Measurements from ENCODE around the gene PLEKHH2. TPM values are rescaled to one million over a fixed set of nuclear protein-coding genes. Genes with fewer than 3 reads are reported as not detected.

Gene PLEKHH2
- total RNA-seq, 1 donor from 2014 or later: 1.8 TPM

DNA sequence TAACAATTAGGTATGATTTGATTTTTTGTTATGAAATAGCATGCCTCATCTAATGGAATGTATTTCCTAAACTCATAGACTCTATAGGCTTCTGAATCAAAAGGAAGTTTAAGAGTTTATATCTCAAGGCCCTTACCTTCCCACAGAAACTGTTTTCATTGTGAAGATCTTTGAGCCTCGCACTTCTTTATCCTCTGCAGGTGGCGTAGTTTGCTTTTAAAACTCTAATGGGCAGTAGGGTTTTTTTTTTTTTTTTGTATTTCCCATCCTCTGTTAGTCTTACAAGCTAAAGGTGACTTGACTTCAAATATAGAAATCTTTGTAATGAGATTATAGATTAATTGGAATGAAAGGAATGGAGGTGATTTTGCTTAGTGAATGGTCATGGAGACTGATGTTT is 165.1 kb downstream of the PLEKHH2 start:
- H3K36me3 ChIP-seq (ENCODE audit: control insufficient read depth, insufficient read depth, low read length): no peaks in the 10 kb centered on the region
- TF ChIP-seq, protein P1, sequence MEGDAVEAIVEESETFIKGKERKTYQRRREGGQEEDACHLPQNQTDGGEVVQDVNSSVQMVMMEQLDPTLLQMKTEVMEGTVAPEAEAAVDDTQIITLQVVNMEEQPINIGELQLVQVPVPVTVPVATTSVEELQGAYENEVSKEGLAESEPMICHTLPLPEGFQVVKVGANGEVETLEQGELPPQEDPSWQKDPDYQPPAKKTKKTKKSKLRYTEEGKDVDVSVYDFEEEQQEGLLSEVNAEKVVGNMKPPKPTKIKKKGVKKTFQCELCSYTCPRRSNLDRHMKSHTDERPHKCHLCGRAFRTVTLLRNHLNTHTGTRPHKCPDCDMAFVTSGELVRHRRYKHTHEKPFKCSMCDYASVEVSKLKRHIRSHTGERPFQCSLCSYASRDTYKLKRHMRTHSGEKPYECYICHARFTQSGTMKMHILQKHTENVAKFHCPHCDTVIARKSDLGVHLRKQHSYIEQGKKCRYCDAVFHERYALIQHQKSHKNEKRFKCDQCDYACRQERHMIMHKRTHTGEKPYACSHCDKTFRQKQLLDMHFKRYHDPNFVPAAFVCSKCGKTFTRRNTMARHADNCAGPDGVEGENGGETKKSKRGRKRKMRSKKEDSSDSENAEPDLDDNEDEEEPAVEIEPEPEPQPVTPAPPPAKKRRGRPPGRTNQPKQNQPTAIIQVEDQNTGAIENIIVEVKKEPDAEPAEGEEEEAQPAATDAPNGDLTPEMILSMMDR (IDR thresholded peaks at IDR 0.05; ENCODE audit: insufficient read depth, low read length, severe bottlenecking): no peak
- H3K4me3 ChIP-seq (ENCODE audit: low read depth, low read length): no peak overlapping the region
- FAIRE-seq: no peak
- no peaks in the 10 kb centered on the region for H3K27me3 ChIP-seq (ENCODE audit: control insufficient read depth, insufficient read depth, low read length)
- DNase-seq (ENCODE audit: low read depth): peak; percentile 13

DNA sequence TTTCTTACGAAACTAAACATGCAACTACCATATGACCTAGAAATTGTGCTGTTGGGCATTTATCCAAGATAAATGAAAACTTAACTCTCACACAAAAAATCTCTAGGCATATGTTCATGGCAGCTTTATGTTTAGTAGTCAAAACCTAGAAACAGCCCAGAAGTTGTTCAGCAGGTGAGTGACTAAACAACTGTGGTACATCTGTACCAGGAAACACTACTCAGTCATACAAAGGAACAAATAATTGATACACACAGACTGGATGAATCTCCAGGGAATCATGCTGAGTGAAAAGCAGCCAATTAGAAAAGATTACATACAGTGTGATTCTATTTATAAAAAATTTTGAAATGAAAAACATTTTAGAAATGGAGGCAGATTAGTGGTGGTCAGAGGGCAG is 166.1 kb downstream of the PLEKHH2 start:
- no peak for FAIRE-seq
- no peaks in the 10 kb centered on the region for H3K27me3 ChIP-seq (ENCODE audit: control insufficient read depth, insufficient read depth, low read length)
- no peaks in the 10 kb centered on the region for H3K36me3 ChIP-seq (ENCODE audit: control insufficient read depth, insufficient read depth, low read length)
- DNase-seq (ENCODE audit: low read depth): peak; percentile 29
- H3K4me3 ChIP-seq (ENCODE audit: low read depth, low read length): no peak overlapping the region
- TF ChIP-seq, protein P1 (IDR thresholded peaks at IDR 0.05; ENCODE audit: insufficient read depth, low read length, severe bottlenecking): no peak

DNA sequence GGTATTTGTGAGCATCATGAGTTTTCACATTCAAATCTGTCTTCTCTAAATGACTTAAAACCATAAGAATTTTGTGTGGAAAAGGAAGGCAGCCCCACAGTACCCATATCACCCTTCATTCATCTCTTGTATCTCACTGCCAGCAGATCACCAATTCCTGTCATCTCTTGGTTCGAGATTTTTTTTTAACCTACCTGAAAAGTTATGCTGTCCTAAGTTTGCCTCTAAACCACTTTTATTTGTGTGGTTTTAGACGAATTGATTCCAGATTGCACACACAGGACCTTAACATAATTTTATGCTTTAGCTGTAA is 169.6 kb downstream of the PLEKHH2 start:
- TF ChIP-seq, protein P1 (IDR thresholded peaks at IDR 0.05; ENCODE audit: insufficient read depth, low read length, severe bottlenecking): no peak
- H3K36me3 ChIP-seq (ENCODE audit: control insufficient read depth, insufficient read depth, low read length): no peaks in the 10 kb centered on the region
- no peaks in the 10 kb centered on the region for H3K27me3 ChIP-seq (ENCODE audit: control insufficient read depth, insufficient read depth, low read length)
- no peak for DNase-seq (ENCODE audit: low read depth)
- FAIRE-seq: no peak
- H3K4me3 ChIP-seq (ENCODE audit: low read depth, low read length): no peak overlapping the region

DNA sequence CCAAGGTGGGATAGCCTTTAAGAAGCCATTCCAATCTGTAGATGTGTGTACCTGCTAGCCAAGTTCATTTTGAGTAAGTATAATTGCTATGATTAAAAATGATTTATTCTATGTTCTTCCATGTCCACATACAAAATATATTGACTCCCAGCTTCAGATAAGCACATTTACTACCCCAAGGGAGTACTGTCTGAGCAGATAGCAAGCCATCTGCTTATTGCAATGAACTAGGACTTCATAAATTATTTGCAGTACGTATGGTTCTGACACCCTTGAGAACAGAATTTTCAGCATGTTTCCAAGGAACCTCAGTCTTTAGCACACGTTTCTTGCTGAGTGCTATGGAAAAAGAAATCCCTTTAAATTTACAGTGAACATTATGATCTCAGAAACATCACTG is 173.4 kb downstream of the PLEKHH2 start:
- TF ChIP-seq, protein P1 (IDR thresholded peaks at IDR 0.05; ENCODE audit: insufficient read depth, low read length, severe bottlenecking): no peak

DNA sequence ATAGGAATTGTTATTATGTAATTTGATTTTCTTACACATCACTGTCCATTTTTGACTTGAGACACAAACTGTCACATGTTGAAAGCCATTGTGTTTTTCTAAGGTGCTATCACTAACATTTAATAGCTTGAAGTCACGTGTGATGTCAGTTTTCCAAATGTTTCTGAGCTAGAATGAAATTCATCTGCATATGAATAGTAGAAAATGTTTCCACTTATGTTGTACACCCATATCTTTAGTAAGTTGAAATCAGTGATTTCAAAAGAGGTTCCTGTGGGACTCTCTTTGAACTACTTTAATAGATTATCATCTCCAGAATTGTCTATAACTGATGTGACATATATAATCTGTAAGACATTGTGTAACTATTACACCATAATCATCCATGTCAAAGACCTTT is 173.8 kb downstream of the PLEKHH2 start:
- Histone ChIP-seq H3K27me3 (ENCODE audit: control insufficient read depth, insufficient read depth, low read length) (no peaks in the 10 kb centered on the region), H3K36me3 (ENCODE audit: control insufficient read depth, insufficient read depth, low read length) (no peaks in the 10 kb centered on the region), H3K4me3 (ENCODE audit: low read depth, low read length) (no peak overlapping the region)
- FAIRE-seq (no peak), DNase-seq (ENCODE audit: low read depth) (no peak)
- TF ChIP-seq, protein P1 (IDR thresholded peaks at IDR 0.05; ENCODE audit: insufficient read depth, low read length, severe bottlenecking): no peak

More for the DNA sequence above, 173.4 kb downstream of the PLEKHH2 start:
- FAIRE-seq (no peak), DNase-seq (ENCODE audit: low read depth) (no peak)
- no peaks in the 10 kb centered on the region for H3K27me3 ChIP-seq (ENCODE audit: control insufficient read depth, insufficient read depth, low read length)
- H3K4me3 ChIP-seq (ENCODE audit: low read depth, low read length): no peak overlapping the region
- no peaks in the 10 kb centered on the region for H3K36me3 ChIP-seq (ENCODE audit: control insufficient read depth, insufficient read depth, low read length)

DNA sequence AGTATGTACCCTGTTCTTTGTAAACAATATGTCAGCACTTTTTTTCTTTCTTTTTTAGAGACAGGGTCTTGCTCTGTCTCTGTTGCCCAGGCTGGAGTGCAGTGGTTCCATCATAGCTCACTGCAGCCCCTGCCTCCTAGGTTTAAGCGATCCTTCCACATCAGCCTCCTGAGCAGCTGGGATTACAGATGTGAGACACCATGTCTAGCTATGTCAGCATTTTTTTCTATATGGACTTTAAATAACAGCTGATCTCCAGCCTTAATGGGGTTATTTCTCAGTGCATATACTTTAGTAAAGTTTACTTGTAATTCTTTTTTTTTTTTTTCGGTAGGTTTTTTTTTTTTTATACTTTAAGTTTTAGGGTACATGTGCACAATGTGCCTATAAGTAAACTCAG is 174.9 kb downstream of the PLEKHH2 start:
- FAIRE-seq (no peak), DNase-seq (ENCODE audit: low read depth) (no peak)
- no peaks in the 10 kb centered on the region for H3K27me3 ChIP-seq (ENCODE audit: control insufficient read depth, insufficient read depth, low read length)
- H3K4me3 ChIP-seq (ENCODE audit: low read depth, low read length): no peak overlapping the region
- no peaks in the 10 kb centered on the region for H3K36me3 ChIP-seq (ENCODE audit: control insufficient read depth, insufficient read depth, low read length)
- TF ChIP-seq, protein P1 (IDR thresholded peaks at IDR 0.05; ENCODE audit: insufficient read depth, low read length, severe bottlenecking): no peak

Measured in bronchial epithelial cell (primary cell).